Hepatic stellate cell (primary cell): ENCODE results near the gene INSC.

Experiments used
- DNase-seq: peaks from one replicate; pipeline ENCODE4 v3.0.0; 2011; ENCODE audit warnings: low spot score

INSC gene

GRCh38 chr11:15293975-15294620 lies 179.4 kb downstream of the INSC start:
- no peak for DNase-seq

GRCh38 chr11:15295695-15296094 lies 181.0 kb downstream of the INSC start:
- DNase-seq, result no peak
